Keratinocyte (primary cell): ENCODE data around the gene PROM1.

Experiments
- EZH2 ChIP-seq: IDR thresholded peaks from one replicate; pipeline ENCODE4 v1.6.1; 2012; ENCODE audit warnings: inconsistent platforms, mild to moderate bottlenecking, low read length, moderate library complexity
- TF ChIP-seq, protein P1 (sequence below), 3 experiments: IDR thresholded peaks in 1 of 3; conservative IDR thresholded peaks in 1 of 3; optimal IDR thresholded peaks in 1 of 3; 2 replicates in 2 of 3; 3 replicates in 1 of 3; pipeline versions ENCODE3 to v1.5.1; 2011; ENCODE audit warnings: low read length in 3 of 3, mild to moderate bottlenecking in 3 of 3, moderate library complexity in 2 of 3, control low read depth in 1 of 3, inconsistent platforms in 1 of 3; ENCODE audit not compliant: insufficient read depth in 2 of 3; ENCODE audit errors: extremely low read depth in 1 of 3

- TF ChIP-seq, protein P1, sequence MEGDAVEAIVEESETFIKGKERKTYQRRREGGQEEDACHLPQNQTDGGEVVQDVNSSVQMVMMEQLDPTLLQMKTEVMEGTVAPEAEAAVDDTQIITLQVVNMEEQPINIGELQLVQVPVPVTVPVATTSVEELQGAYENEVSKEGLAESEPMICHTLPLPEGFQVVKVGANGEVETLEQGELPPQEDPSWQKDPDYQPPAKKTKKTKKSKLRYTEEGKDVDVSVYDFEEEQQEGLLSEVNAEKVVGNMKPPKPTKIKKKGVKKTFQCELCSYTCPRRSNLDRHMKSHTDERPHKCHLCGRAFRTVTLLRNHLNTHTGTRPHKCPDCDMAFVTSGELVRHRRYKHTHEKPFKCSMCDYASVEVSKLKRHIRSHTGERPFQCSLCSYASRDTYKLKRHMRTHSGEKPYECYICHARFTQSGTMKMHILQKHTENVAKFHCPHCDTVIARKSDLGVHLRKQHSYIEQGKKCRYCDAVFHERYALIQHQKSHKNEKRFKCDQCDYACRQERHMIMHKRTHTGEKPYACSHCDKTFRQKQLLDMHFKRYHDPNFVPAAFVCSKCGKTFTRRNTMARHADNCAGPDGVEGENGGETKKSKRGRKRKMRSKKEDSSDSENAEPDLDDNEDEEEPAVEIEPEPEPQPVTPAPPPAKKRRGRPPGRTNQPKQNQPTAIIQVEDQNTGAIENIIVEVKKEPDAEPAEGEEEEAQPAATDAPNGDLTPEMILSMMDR (optimal IDR thresholded peaks at IDR 0.05 in 1 of 3, IDR thresholded peaks at IDR 0.05 in 1 of 3, conservative IDR thresholded peaks at IDR 0.05 in 1 of 3; ENCODE audit: extremely low read depth in 1 of 3, insufficient read depth in 2 of 3, low read length in 3 of 3), result no peak
- TF ChIP-seq EZH2, result no peak
Measured at GRCh38 chr4:16075975-16076757, 7.7 kb downstream of the PROM1 start.
